ENCODE measurements around the gene P4HA3. TPM values are rescaled to one million over a fixed set of nuclear protein-coding genes. Genes with fewer than 3 reads are reported as not detected.

P4HA3 gene
- total RNA-seq, 2 experiments from 2014 or later, result not detected

DNA sequence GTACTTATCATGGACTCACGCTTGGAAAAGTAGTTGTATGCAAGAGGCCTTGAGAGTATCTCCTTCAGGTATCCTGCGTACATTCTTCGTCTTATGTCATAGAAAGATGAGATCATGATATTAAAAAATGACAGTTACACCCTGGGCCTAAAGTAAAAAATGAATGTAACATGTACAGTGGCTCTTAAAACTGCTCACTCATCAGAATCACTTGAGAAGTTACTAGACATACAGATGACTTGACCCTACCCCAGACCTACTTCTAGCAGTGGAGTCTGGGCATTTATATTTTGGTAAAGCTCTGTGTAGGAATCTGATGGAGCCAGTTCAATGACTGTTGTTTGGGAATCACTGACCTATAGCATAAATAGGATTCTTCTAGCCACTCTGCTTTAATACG is 85.9 kb downstream of the P4HA3 start:
- ChIA-PET CTCF (no interaction called here), POLR2A (no interaction called here)
- H3K27me3 Mint-ChIP-seq, result no peaks in the 10 kb centered on the region
- no peaks in the 10 kb centered on the region for H3K9me3 Mint-ChIP-seq
- intact Hi-C loops (cut with micrococcal nuclease), result no loop called here
- H3K27ac Mint-ChIP-seq, result no peak overlapping the region
- H3K4me1 Mint-ChIP-seq (ENCODE audit: low read depth), result no peaks in the 10 kb centered on the region
- DNase-seq (no peak), ATAC-seq (no peak)
- H3K4me3 Mint-ChIP-seq, result no peak overlapping the region
- no peak for TF ChIP-seq CTCF (IDR thresholded peaks at IDR 0.05)
- H3K36me3 Mint-ChIP-seq (ENCODE audit: low read depth), result peaks cover 29% of the 10 kb centered on the region

- ChIA-PET POLR2A (no interaction called here), CTCF (interaction anchor here (2.1 kb wide), 1 partner anchor 33 kb away, joined by 4 read pairs; no protein-coding TSS in a partner anchor)
- ATAC-seq (no peak), DNase-seq (no peak)
- no peaks in the 10 kb centered on the region for H3K9me3 Mint-ChIP-seq
- no peaks in the 10 kb centered on the region for H3K4me1 Mint-ChIP-seq (ENCODE audit: low read depth)
- H3K27me3 Mint-ChIP-seq, result no peaks in the 10 kb centered on the region
- H3K27ac Mint-ChIP-seq, result no peak overlapping the region
- TF ChIP-seq CTCF (IDR thresholded peaks at IDR 0.05), result no peak
- no peak overlapping the region for H3K4me3 Mint-ChIP-seq
- H3K36me3 Mint-ChIP-seq (ENCODE audit: low read depth), result peaks cover 20% of the 10 kb centered on the region
- intact Hi-C loops (cut with micrococcal nuclease), result no loop called here
These were observed 89.6 kb downstream of the P4HA3 start for GRCh38 chr11:74221816-74222215.

GRCh38 chr11:74220376-74220775 is 91.1 kb downstream of the P4HA3 start:
- Mint-ChIP-seq H3K4me1 (ENCODE audit: low read depth) (no peaks in the 10 kb centered on the region), H3K27ac (no peak overlapping the region), H3K9me3 (peaks cover 4% of the 10 kb centered on the region), H3K27me3 (no peaks in the 10 kb centered on the region), H3K4me3 (no peak overlapping the region), H3K36me3 (ENCODE audit: low read depth) (peaks cover 21% of the 10 kb centered on the region)
- POLR2A ChIA-PET, result no interaction called here
- DNase-seq (no peak), ATAC-seq (no peak)
- intact Hi-C loops (cut with micrococcal nuclease), result no loop called here
- no peak for TF ChIP-seq CTCF (IDR thresholded peaks at IDR 0.05)
- CTCF ChIA-PET, result no interaction called here

Other genes starting within 250 kb of the P4HA3 start
- gene C2CD3, start 140.6 kb downstream of the P4HA3 start, total RNA-seq, result 10 to 100 TPM; 22.5 to 25.6 TPM
- gene PPME1, start 140.4 kb downstream of the P4HA3 start, total RNA-seq, result 10 to 100 TPM; 63.7 to 64.9 TPM
- 1 to 10 TPM; 5.8 to 5.9 TPM for gene PGM2L1, start 86.8 kb upstream of the P4HA3 start, total RNA-seq
- not detected for gene KCNE3, start 155.9 kb upstream of the P4HA3 start, total RNA-seq
- gene LIPT2, start 182.1 kb upstream of the P4HA3 start, total RNA-seq, result 1 to 10 TPM; 5.9 to 6.8 TPM